Right lobe of liver (tissue), 6 donors: Measurements from ENCODE around the gene BTBD3. TPM values are rescaled to one million over a fixed set of nuclear protein-coding genes. Genes with fewer than 3 reads are reported as not detected.

ENCODE experiments used
- ATAC-seq, 4 donors: fragments of 200-7000 bp; cut with Tn5 transposase; one replicate each; pipeline ENCODE4 v1.9.1; 2020; ENCODE audit warnings: mild to moderate bottlenecking in 4 of 4, moderate library complexity in 4 of 4
- DNase-seq, 3 donors: peaks; one replicate each; pipeline ENCODE4 v3.0.0-alpha.2; 2020
- H3K27ac ChIP-seq, 3 donors: fragments of 200-600 bp; one replicate each; pipeline ENCODE4 v1.8.0; 2022
- H3K27me3 ChIP-seq, 2 donors: fragments of 200-600 bp; one replicate each; pipeline ENCODE4 v1.8.0; 2022
- H3K36me3 ChIP-seq, 4 donors: fragments of 200-600 bp; sonication (generic) in 1 of 4; one replicate each; pipeline versions ENCODE4 v1.5.1 to v1.8.0; 2017 to 2022; ENCODE audit warnings: control low read depth in 1 of 4
- H3K4me1 ChIP-seq, 4 donors: fragments of 200-600 bp; sonication (generic) in 1 of 4; one replicate each; pipeline versions ENCODE4 v1.5.1 to v1.8.0; 2017 to 2022; ENCODE audit warnings: control low read depth in 1 of 4
- H3K4me3 ChIP-seq, 3 donors: fragments of 200-600 bp; one replicate each; pipeline ENCODE4 v1.8.0; 2022
- H3K9me3 ChIP-seq, 4 donors: fragments of 200-600 bp; sonication (generic) in 1 of 4; one replicate each; pipeline versions ENCODE4 v1.5.1 to v1.8.0; 2017 to 2022; ENCODE audit warnings: control low read depth in 1 of 4
- CTCF ChIP-seq, 4 donors: fragments of 200-600 bp in 3 of 4; fragments of 450-650 bp in 1 of 4; IDR thresholded peaks; one replicate each; pipeline versions ENCODE4 v1.5.1 to v1.8.0; 2016 to 2022; ENCODE audit warnings: antibody characterized with exemption in 4 of 4, mild to moderate bottlenecking in 2 of 4
- POLR2A ChIP-seq: fragments of 450-650 bp; IDR thresholded peaks from one replicate; pipeline ENCODE4 v1.6.1; 2017; ENCODE audit warnings: antibody characterized with exemption, mild to moderate bottlenecking
- WGBS: methylation state at CpG from one replicate; pipeline ENCODE4 v1.1.6; 2018; ENCODE audit warnings: low coverage, low lambda C conversion rate; ENCODE audit not compliant: insufficient coverage; ENCODE audit errors: missing lambda C conversion rate; 5-methylcytosine and 5-hydroxymethylcytosine counted together
- intact Hi-C, 2 donors: fragments of 100-400 bp; cut with DNase I; formaldehyde crosslinking; loops; one replicate each; pipeline versions ENCODE4 v1.11.2 to v1.14.1; 2022
- total RNA-seq, 6 experiments: library from RNA; depleted of rRNA in 2 of 6; stranded (reverse); fragments of >200 nt in 2 of 6; fragmentation: NEBNext Ultra II Directional in 3 of 6; extraction: Animal tissue kit (Norgen Biotek cat#: 25700) in 3 of 6; gene quantifications; one replicate each; pipeline versions ENCODE4 v1.1.0 to v1.2.4, GENCODE V29; 2016 to 2023
- donor health status: DM: no; HTN: yes; CAD: no.
- donor health status: DM: no; HTN: no; CAD: no.
- donor health status: DM: no; HTN: no; CAD: no.
- donor health status: DM: no; HTN: yes; CAD: no.
- donor health status: DM: no; HTN: yes; CAD: no.

BTBD3 gene
- total RNA-seq, 6 experiments from 2014 or later = 7.3 to 11.1 (median 8.6) TPM

GRCh38 chr20:11891077-11891775 is 26.5 kb upstream of the BTBD3 start:
- TF ChIP-seq CTCF (IDR thresholded peaks at IDR 0.05) (no peak), POLR2A (no peak)
- no peaks in the 10 kb centered on the region for H3K27me3 ChIP-seq
- intact Hi-C loops = no loop called here
- H3K36me3 ChIP-seq = no peaks in the 10 kb centered on the region
- 8% methylated on average over 4 of the region's 72 CpGs for WGBS
- no peaks in the 10 kb centered on the region for H3K9me3 ChIP-seq
- DNase-seq (peak; percentile 64 to 69 (median 68)), ATAC-seq (peak; percentile 45 to 65 (median 54))
- peak overlapping the region; percentile 54 to 87 (median 72) for H3K27ac ChIP-seq
- peak overlapping the region; percentile 61 to 79 (median 66) for H3K4me3 ChIP-seq
- H3K4me1 ChIP-seq = no peaks in the 10 kb centered on the region

GRCh38 chr20:11891776-11892545 is 25.7 kb upstream of the BTBD3 start:
- Histone ChIP-seq H3K4me1 (no peaks in the 10 kb centered on the region), H3K27ac (peak overlapping the region; percentile 54 to 87 (median 72)), H3K4me3 (peak overlapping the region; percentile 61 to 79 (median 66)), H3K36me3 (no peaks in the 10 kb centered on the region), H3K27me3 (no peaks in the 10 kb centered on the region), H3K9me3 (no peaks in the 10 kb centered on the region)
- DNase-seq (peak; percentile 49 to 77 (median 58)), ATAC-seq (peak; percentile 35 to 62 (median 54))
- intact Hi-C loops = no loop called here
- no peak for TF ChIP-seq CTCF (IDR thresholded peaks at IDR 0.05)
- no peak for TF ChIP-seq POLR2A
- 2% methylated on average over 16 of the region's 17 CpGs for WGBS

GRCh38 chr20:11894062-11894461 is 23.6 kb upstream of the BTBD3 start:
- intact Hi-C loops = no loop called here
- DNase-seq (no peak), ATAC-seq (no peak)
- TF ChIP-seq POLR2A (no peak), CTCF (IDR thresholded peaks at IDR 0.05) (no peak)
- Histone ChIP-seq H3K36me3 (no peaks in the 10 kb centered on the region), H3K27ac (no peak overlapping the region), H3K9me3 (no peaks in the 10 kb centered on the region), H3K27me3 (no peaks in the 10 kb centered on the region), H3K4me1 (no peaks in the 10 kb centered on the region), H3K4me3 (no peak overlapping the region)
- WGBS = 59% methylated on average over 6 of the region's 6 CpGs

GRCh38 chr20:11895861-11896387 is 21.8 kb upstream of the BTBD3 start:
- intact Hi-C loops = no loop called here
- H3K36me3 ChIP-seq = no peaks in the 10 kb centered on the region
- no peak for TF ChIP-seq CTCF (IDR thresholded peaks at IDR 0.05)
- TF ChIP-seq POLR2A = no peak

More at GRCh38 chr20:11895861-11896387, 21.8 kb upstream of the BTBD3 start:
- Histone ChIP-seq H3K9me3 (no peaks in the 10 kb centered on the region), H3K27me3 (no peaks in the 10 kb centered on the region), H3K4me3 (no peak overlapping the region), H3K27ac (no peak overlapping the region), H3K4me1 (no peaks in the 10 kb centered on the region)
- DNase-seq = no peak
- no peak for ATAC-seq
- 60% methylated on average over 6 of the region's 6 CpGs for WGBS
